ENCODE results near the gene ACAD8. TPM values are rescaled to one million over a fixed set of nuclear protein-coding genes. Genes with fewer than 3 reads are reported as not detected.

The ACAD8 gene
- total and polyA plus RNA-seq, 8 donors: 15.9 to 38.5 (median 18.2) TPM

DNA sequence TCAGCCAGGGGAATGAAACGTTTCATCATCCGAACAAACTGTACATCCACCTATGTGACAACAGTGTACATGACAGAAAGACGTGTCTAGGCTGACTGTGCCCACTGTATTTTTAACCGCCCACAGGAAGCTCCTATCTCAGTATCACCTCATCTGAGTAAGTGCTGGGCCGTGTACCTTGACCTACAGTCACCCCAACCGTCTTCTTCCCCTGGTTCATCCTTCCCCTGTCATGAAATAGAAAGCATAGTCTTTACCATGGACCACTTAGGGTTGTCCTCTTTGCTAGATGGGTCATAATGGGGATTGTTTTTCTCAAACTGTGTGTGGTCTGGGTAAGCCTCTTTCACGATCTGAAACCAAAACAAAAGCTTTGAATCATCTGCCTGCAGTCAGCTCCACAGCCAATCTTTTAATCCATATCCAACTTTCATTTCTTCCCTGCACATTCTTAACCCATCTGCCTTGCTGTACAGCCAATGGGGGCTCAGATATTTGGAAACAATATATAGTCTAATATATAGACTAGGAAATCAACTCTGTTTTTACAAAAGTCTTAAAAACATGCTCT is 4.4 kb upstream of the ACAD8 start:
- no peak for ATAC-seq
- intact Hi-C loops (cut with DNase I): no loop called here
- 70 to 72% methylated on average over 7 of the region's 7 CpGs for WGBS, 2 donors
- no peaks in the 10 kb centered on the region for H3K27me3 ChIP-seq
- no peak for DNase-seq
- H3K9me3 ChIP-seq: no peaks in the 10 kb centered on the region
- H3K4me3 ChIP-seq: no peak overlapping the region
- H3K27ac ChIP-seq: no peak overlapping the region
- FAIRE-seq: no peak
- peaks cover 0 to 40% (median 12%) of the 10 kb centered on the region in 3 donors for H3K36me3 ChIP-seq
- H3K4me1 ChIP-seq: peaks cover 0 to 7% (median 0%) of the 10 kb centered on the region in 3 donors
- TF ChIP-seq, protein P1, sequence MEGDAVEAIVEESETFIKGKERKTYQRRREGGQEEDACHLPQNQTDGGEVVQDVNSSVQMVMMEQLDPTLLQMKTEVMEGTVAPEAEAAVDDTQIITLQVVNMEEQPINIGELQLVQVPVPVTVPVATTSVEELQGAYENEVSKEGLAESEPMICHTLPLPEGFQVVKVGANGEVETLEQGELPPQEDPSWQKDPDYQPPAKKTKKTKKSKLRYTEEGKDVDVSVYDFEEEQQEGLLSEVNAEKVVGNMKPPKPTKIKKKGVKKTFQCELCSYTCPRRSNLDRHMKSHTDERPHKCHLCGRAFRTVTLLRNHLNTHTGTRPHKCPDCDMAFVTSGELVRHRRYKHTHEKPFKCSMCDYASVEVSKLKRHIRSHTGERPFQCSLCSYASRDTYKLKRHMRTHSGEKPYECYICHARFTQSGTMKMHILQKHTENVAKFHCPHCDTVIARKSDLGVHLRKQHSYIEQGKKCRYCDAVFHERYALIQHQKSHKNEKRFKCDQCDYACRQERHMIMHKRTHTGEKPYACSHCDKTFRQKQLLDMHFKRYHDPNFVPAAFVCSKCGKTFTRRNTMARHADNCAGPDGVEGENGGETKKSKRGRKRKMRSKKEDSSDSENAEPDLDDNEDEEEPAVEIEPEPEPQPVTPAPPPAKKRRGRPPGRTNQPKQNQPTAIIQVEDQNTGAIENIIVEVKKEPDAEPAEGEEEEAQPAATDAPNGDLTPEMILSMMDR (IDR thresholded peaks at IDR 0.05): no peak

GRCh38 chr11:134250246-134250645 is 3.1 kb upstream of the ACAD8 start:
- FAIRE-seq (no peak), DNase-seq (no peak), ATAC-seq (no peak)
- H3K27me3 ChIP-seq: no peaks in the 10 kb centered on the region
- intact Hi-C loops (cut with DNase I): no loop called here
- no peak overlapping the region for H3K4me3 ChIP-seq
- H3K36me3 ChIP-seq: peaks cover 0 to 40% (median 7%) of the 10 kb centered on the region in 3 donors
- no peaks in the 10 kb centered on the region for H3K9me3 ChIP-seq
- no peak overlapping the region for H3K27ac ChIP-seq
- peaks cover 0 to 17% (median 8%) of the 10 kb centered on the region in 3 donors for H3K4me1 ChIP-seq
- TF ChIP-seq, protein P1 (IDR thresholded peaks at IDR 0.05): no peak
- 93 to 96% methylated on average over 3 of the region's 3 CpGs for WGBS, 2 donors

- H3K27ac ChIP-seq: no peak overlapping the region
- no peak for FAIRE-seq
These were observed 2.7 kb upstream of the ACAD8 start for GRCh38 chr11:134250675-134251074.

DNA sequence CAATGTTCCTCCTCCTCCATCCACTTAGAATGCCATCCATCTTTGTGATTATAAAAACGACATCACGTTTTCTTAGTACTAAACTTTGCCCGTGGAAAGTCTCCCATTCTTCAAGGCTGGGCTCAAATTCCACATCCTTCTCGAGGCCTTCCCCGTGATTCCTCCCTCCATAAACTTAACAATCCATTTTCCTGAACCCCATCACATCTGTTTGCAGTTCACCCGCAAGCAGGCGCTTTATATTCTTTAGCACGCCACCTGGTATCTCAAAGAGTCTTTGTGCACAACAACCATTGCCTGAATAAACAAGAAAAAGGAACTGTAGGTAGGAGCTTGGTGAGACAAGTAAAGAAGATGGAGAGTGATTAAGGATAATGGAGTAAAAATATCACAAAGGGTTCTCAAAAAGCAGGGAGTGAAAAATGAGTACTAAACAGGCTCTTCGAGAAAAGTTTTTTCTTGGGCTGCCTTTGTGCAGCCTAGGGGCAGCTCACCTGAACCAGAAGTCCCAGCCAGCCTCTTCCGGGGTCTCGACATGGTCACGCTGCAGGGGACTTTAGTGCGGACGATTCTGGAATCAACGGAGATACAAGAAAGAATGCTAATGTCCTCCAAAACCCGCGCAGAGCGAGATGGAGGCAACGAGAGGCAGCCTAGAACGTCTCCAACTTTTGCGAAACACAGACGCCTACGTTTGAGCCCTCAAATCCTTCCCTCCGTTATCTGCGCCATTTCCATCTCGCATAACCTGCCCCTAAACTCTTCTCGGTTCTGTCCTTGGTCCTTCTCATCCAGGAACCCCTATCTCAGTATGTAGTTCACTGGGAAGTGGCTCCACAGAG is 801 bp upstream of the ACAD8 start:
- Histone ChIP-seq H3K4me1 (peaks cover 0 to 17% (median 8%) of the 10 kb centered on the region in 3 donors), H3K36me3 (peaks cover 0 to 31% (median 0%) of the 10 kb centered on the region in 3 donors), H3K27me3 (no peaks in the 10 kb centered on the region), H3K4me3 (peak overlapping the region; percentile 75 to 94 (median 90)), H3K27ac (peak overlapping the region in 3 of 4 donors; percentile 39 to 50 (median 43)), H3K9me3 (no peaks in the 10 kb centered on the region)
- FAIRE-seq (no peak), DNase-seq (peak in 1 of 6 donors; percentile 25), ATAC-seq (peak; percentile 18 to 44 (median 36))
- TF ChIP-seq, protein P1 (IDR thresholded peaks at IDR 0.05): no peak
- intact Hi-C loops (cut with DNase I): no loop called here
- WGBS, 2 donors: 2% methylated on average over 27 of the region's 27 CpGs

More at GRCh38 chr11:134250675-134251074, 2.7 kb upstream of the ACAD8 start:
- H3K9me3 ChIP-seq: no peaks in the 10 kb centered on the region
- 82 to 85% methylated on average over 2 of the region's 2 CpGs for WGBS, 2 donors
- intact Hi-C loops (cut with DNase I): no loop called here
- no peaks in the 10 kb centered on the region for H3K27me3 ChIP-seq
- H3K36me3 ChIP-seq: peaks cover 0 to 40% (median 3%) of the 10 kb centered on the region in 3 donors
- no peak for DNase-seq
- no peak for ATAC-seq
- peaks cover 0 to 17% (median 8%) of the 10 kb centered on the region in 3 donors for H3K4me1 ChIP-seq
- TF ChIP-seq, protein P1 (IDR thresholded peaks at IDR 0.05): no peak
- no peak overlapping the region for H3K4me3 ChIP-seq
